ENCODE data around the gene COL23A1. TPM values are rescaled to one million over a fixed set of nuclear protein-coding genes. Genes with fewer than 3 reads are reported as not detected.
A peak's percentile ranks its signal among the peaks of the same experiment; 100 is the strongest.

Gene COL23A1
- total and polyA plus RNA-seq, 2 donors (not counting 1 experiment from before 2014, with no cell fraction given), result 0.20 TPM; not detected in 1

DNA sequence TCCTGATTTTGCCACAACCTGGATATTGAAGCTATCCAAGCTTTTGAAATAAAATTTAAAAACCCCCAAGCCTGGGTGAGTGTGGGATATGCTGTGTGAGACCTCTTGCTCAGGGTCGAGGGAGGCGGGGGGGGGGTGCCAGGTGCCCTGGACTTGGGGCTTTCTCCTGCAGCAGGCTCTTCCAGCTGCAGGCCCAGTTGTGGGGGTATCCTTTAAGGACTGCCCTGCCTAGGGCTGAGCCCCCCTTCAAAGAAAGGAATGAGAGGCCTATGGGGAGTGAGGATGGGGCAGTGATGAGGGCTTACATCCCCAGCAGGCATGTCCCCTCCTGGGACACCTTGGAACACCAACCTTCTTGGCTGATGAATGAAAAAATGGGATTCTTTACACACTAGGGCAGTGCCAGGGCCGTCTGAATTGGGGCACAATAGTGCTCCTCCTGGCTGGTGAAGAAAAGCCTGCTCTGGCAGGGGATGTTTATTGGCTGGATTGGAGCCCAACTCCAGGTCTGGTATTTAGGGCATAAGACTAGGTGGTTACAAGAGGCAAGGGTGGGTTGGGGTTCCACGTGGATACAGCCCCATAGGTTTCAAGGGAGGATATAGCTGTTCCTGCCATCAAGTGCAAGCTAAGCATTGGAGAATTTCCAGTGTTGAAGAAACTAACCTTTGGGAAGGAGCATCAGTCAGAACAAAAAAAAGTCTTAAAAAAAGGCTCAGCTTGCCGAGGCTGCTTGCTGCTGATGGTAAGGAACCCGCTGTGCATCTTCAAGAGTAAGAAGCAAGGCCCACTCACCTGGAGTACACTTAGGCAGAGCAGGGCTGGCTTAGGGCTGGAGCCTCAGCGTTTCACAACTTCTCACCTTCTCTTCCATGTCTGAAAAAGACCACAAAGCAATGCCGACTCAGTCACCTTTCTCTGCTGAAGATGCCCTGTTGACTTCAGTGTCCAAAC is 378.8 kb downstream of the COL23A1 start:
- Histone ChIP-seq H3K27me3 (replicated peaks in 1 of 4; ENCODE audit: control extremely low read depth in 1 of 4, control insufficient read depth in 3 of 4, insufficient read depth in 4 of 4, low read length in 3 of 4) (no peaks in the 10 kb centered on the region), H3K4me2 (replicated peaks; ENCODE audit: low read depth, low read length, poor library complexity, severe bottlenecking) (no peak overlapping the region), H3K27ac (ENCODE audit: low read length in 2 of 2) (no peak overlapping the region), H3K36me3 (replicated peaks in 1 of 2; ENCODE audit: control extremely low read depth in 1 of 2, control insufficient read depth in 1 of 2, extremely low read depth in 1 of 2, insufficient read depth in 2 of 2, low read length in 1 of 2) (peaks cover 0 to 92% of the 10 kb centered on the region in 2 experiments), H4K20me1 (ENCODE audit: control insufficient read depth, insufficient read depth, low read length, poor library complexity, severe bottlenecking) (peaks cover 65% of the 10 kb centered on the region), H3K79me2 (ENCODE audit: control insufficient read depth, insufficient read depth, low read length) (peaks cover 20% of the 10 kb centered on the region), H3K9ac (ENCODE audit: low read length) (no peak overlapping the region), H3K4me1 (ENCODE audit: control insufficient read depth in 2 of 2, insufficient read depth in 2 of 2, low read length in 2 of 2) (peaks cover 6 to 11% of the 10 kb centered on the region in 2 donors), H3K4me3 (ENCODE audit: control extremely low read depth in 1 of 5, extremely low read depth in 1 of 5, insufficient read depth in 1 of 5, low read depth in 2 of 5, low read length in 4 of 5) (no peak overlapping the region), H2AFZ (ENCODE audit: insufficient read depth, low read depth, low read length, poor library complexity, severe bottlenecking) (no peak overlapping the region), H3K9me3 (ENCODE audit: control extremely low read depth in 1 of 3, control insufficient read depth in 2 of 3, insufficient read depth in 1 of 3, low read length in 2 of 3) (no peaks in the 10 kb centered on the region)
- H3K27ac Mint-ChIP-seq, result peak overlapping the region; percentile 59
- DNase-seq (no peak), ATAC-seq (ENCODE audit: low read depth) (no peak)
- H3K27me3 Mint-ChIP-seq, result no peaks in the 10 kb centered on the region
- no peaks in the 10 kb centered on the region for H3K9me3 Mint-ChIP-seq (ENCODE audit: insufficient read depth)
- CTCF ChIA-PET, result no interaction called here
- H3K4me3 Mint-ChIP-seq, result no peak overlapping the region
- H3K4me1 Mint-ChIP-seq, result peaks cover 18% of the 10 kb centered on the region
- WGBS (ENCODE audit: insufficient coverage), result 82% methylated on average over 8 of the region's 8 CpGs
- intact Hi-C loops (cut with micrococcal nuclease), result no loop called here
- POLR2A ChIA-PET, result interaction anchor here (0.6 kb wide), 1 partner anchor 352 kb away, joined by 13 read pairs; no protein-coding TSS in a partner anchor
- TF ChIP-seq EZH2 (IDR thresholded peaks at IDR 0.05; ENCODE audit: borderline replicate concordance, insufficient read depth, low read depth, low read length, poor library complexity, severe bottlenecking), result no peak
- no peak for TF ChIP-seq CTCF (IDR thresholded peaks at IDR 0.05)

GRCh38 chr5:178210686-178211085 is 379.5 kb downstream of the COL23A1 start:
- peak overlapping the region; percentile 20 for H3K27ac Mint-ChIP-seq
- H3K27me3 ChIP-seq (replicated peaks in 1 of 4; ENCODE audit: control extremely low read depth in 1 of 4, control insufficient read depth in 3 of 4, insufficient read depth in 4 of 4, low read length in 3 of 4), result no peaks in the 10 kb centered on the region
- H3K4me2 ChIP-seq (replicated peaks; ENCODE audit: low read depth, low read length, poor library complexity, severe bottlenecking), result no peak overlapping the region
- ChIA-PET POLR2A (interaction anchor here (0.6 kb wide), 1 partner anchor 16 kb away, joined by 3 read pairs; no protein-coding TSS in a partner anchor), CTCF (no interaction called here)
- TF ChIP-seq CTCF (IDR thresholded peaks at IDR 0.05) (no peak), EZH2 (IDR thresholded peaks at IDR 0.05; ENCODE audit: borderline replicate concordance, insufficient read depth, low read depth, low read length, poor library complexity, severe bottlenecking) (no peak)
- peaks cover 27% of the 10 kb centered on the region for H3K79me2 ChIP-seq (ENCODE audit: control insufficient read depth, insufficient read depth, low read length)
- no peaks in the 10 kb centered on the region for H3K9me3 ChIP-seq (ENCODE audit: control extremely low read depth in 1 of 3, control insufficient read depth in 2 of 3, insufficient read depth in 1 of 3, low read length in 2 of 3)
- H3K36me3 ChIP-seq (replicated peaks in 1 of 2; ENCODE audit: control extremely low read depth in 1 of 2, control insufficient read depth in 1 of 2, extremely low read depth in 1 of 2, insufficient read depth in 2 of 2, low read length in 1 of 2), result peaks cover 0 to 94% of the 10 kb centered on the region in 2 experiments
- H3K4me3 ChIP-seq (ENCODE audit: control extremely low read depth in 1 of 5, extremely low read depth in 1 of 5, insufficient read depth in 1 of 5, low read depth in 2 of 5, low read length in 4 of 5), result no peak overlapping the region
- peaks cover 20% of the 10 kb centered on the region for H3K4me1 Mint-ChIP-seq
- intact Hi-C loops (cut with micrococcal nuclease), result no loop called here
- no peaks in the 10 kb centered on the region for H3K27me3 Mint-ChIP-seq
- WGBS (ENCODE audit: insufficient coverage), result 83% methylated on average over 1 of the region's 5 CpGs
- no peaks in the 10 kb centered on the region for H3K9me3 Mint-ChIP-seq (ENCODE audit: insufficient read depth)
- H3K27ac ChIP-seq (ENCODE audit: low read length in 2 of 2), result no peak overlapping the region
- no peak overlapping the region for H2AFZ ChIP-seq (ENCODE audit: insufficient read depth, low read depth, low read length, poor library complexity, severe bottlenecking)
- no peak overlapping the region for H3K4me3 Mint-ChIP-seq
- peaks cover 8 to 12% of the 10 kb centered on the region in 2 donors for H3K4me1 ChIP-seq (ENCODE audit: control insufficient read depth in 2 of 2, insufficient read depth in 2 of 2, low read length in 2 of 2)
- peaks cover 66% of the 10 kb centered on the region for H4K20me1 ChIP-seq (ENCODE audit: control insufficient read depth, insufficient read depth, low read length, poor library complexity, severe bottlenecking)
- no peak for ATAC-seq (ENCODE audit: low read depth)
- no peak for DNase-seq
- H3K9ac ChIP-seq (ENCODE audit: low read length), result no peak overlapping the region

Data from B cell (primary cell).